LNCaP clone FGC (cell line): ENCODE measurements around the gene BRINP2.

Source experiments
- DNase-seq: peaks from one replicate; pipeline ENCODE4 v3.0.0-alpha.2; 2011; ENCODE audit warnings: low read depth
- H3K4me3 ChIP-seq: 2 replicates; pipeline ENCODE4 v1.5.1; 2011; ENCODE audit warnings: mild to moderate bottlenecking, low read depth, low read length, control low read depth
- CTCF ChIP-seq: IDR thresholded peaks from 2 replicates; pipeline ENCODE4 v1.5.1; 2012; ENCODE audit warnings: mild to moderate bottlenecking; ENCODE audit not compliant: control insufficient read depth, insufficient read depth; ENCODE audit errors: extremely low read depth

BRINP2 gene

GRCh38 chr1:177216587-177217202, 45.9 kb downstream of the BRINP2 start:
- no peak for TF ChIP-seq CTCF
- no peak overlapping the region for H3K4me3 ChIP-seq
- no peak for DNase-seq

- DNase-seq, result no peak
- TF ChIP-seq CTCF, result no peak
- no peak overlapping the region for H3K4me3 ChIP-seq
These were observed 49.0 kb downstream of the BRINP2 start for GRCh38 chr1:177219554-177220458.

GRCh38 chr1:177223359-177223758, 52.6 kb downstream of the BRINP2 start:
- H3K4me3 ChIP-seq, result no peak overlapping the region

GRCh38 chr1:177227978-177228692, 57.4 kb downstream of the BRINP2 start:
- no peak overlapping the region for H3K4me3 ChIP-seq
- no peak for DNase-seq
- no peak for TF ChIP-seq CTCF

More at GRCh38 chr1:177223359-177223758, 52.6 kb downstream of the BRINP2 start:
- DNase-seq, result no peak
- TF ChIP-seq CTCF, result no peak

- no peak for DNase-seq
- TF ChIP-seq CTCF, result peak; percentile 17; the same call in 1 of the 2 replicates
- no peak overlapping the region for H3K4me3 ChIP-seq
These were observed 57.9 kb downstream of the BRINP2 start for GRCh38 chr1:177228693-177229065.

GRCh38 chr1:177229781-177230180, 59.0 kb downstream of the BRINP2 start:
- no peak for DNase-seq
- TF ChIP-seq CTCF, result no peak

More at GRCh38 chr1:177229781-177230180, 59.0 kb downstream of the BRINP2 start:
- no peak overlapping the region for H3K4me3 ChIP-seq
